ENCODE measurements around the gene METAP2.

- TF ChIP-seq CTCF (optimal IDR thresholded peaks at IDR 0.05 in 1 of 3, IDR thresholded peaks at IDR 0.05 in 1 of 3, conservative IDR thresholded peaks at IDR 0.05 in 1 of 3; ENCODE audit: extremely low read depth in 1 of 3, insufficient read depth in 2 of 3, low read length in 3 of 3): no peak
- no peak for TF ChIP-seq EZH2 (IDR thresholded peaks at IDR 0.05; ENCODE audit: low read length)
These were observed 28.0 kb upstream of the METAP2 start for GRCh38 chr12:95445884-95446505.
